Measurements from ENCODE around the gene DENND6B. TPM values are rescaled to one million over a fixed set of nuclear protein-coding genes. Genes with fewer than 3 reads are reported as not detected.

DENND6B gene
- total RNA-seq, 2 donors from 2014 or later = 2.2 TPM

- Mint-ChIP-seq H3K4me3 (no peak overlapping the region), H3K4me1 (ENCODE audit: low read depth in 2 of 2) (no peaks in the 10 kb centered on the region), H3K9me3 (no peaks in the 10 kb centered on the region), H3K36me3 (no peaks in the 10 kb centered on the region), H3K27ac (no peak overlapping the region), H3K27me3 (peaks cover 0 to 4% of the 10 kb centered on the region in 2 donors)
- DNase-seq (ENCODE audit: low spot score) (no peak), ATAC-seq (no peak)
These were observed 40.0 kb downstream of the DENND6B start for GRCh38 chr22:50286701-50287318.

GRCh38 chr22:50286275-50286674 is 40.5 kb downstream of the DENND6B start:
- DNase-seq (ENCODE audit: low spot score) = no peak
- Mint-ChIP-seq H3K27ac (no peak overlapping the region), H3K9me3 (no peaks in the 10 kb centered on the region), H3K36me3 (no peaks in the 10 kb centered on the region), H3K4me1 (ENCODE audit: low read depth in 2 of 2) (no peaks in the 10 kb centered on the region), H3K27me3 (no peaks in the 10 kb centered on the region), H3K4me3 (no peak overlapping the region)
- ATAC-seq = no peak

DNA sequence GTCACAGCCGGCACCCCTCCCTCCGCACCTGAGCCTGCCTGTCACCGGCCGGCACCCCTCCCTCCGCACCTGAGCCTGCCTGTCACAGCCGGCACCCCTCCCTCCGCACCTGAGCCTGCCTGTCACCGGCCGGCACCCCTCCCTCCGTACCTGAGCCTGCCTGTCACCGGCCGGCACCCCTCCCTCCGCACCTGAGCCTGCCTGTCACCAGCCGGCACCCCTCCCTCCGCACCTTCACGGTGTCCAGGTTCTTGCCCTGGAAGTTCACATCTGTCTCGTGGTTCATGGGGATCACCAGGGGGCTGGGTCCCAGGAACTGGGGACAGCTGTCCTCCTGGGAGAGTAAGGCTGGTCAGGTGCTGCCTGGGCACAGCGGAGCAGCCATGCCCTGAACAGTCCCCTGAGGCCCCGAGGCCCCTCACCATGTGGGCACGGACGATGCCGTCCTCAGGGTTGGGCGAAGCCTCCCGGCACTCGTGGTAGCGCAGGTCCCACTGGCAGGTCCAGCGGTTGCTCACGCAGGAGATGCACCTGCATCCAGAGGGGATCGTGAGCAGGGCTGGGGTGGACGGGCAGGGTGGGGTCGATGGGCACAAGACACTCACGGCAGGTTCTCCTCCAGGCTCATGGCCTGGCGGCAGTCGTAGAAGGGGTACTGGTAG is 41.1 kb downstream of the DENND6B start:
- no peak for ATAC-seq
- Mint-ChIP-seq H3K4me1 (ENCODE audit: low read depth in 2 of 2) (no peaks in the 10 kb centered on the region), H3K36me3 (no peaks in the 10 kb centered on the region), H3K9me3 (no peaks in the 10 kb centered on the region), H3K27ac (no peak overlapping the region), H3K27me3 (no peaks in the 10 kb centered on the region), H3K4me3 (no peak overlapping the region)
- DNase-seq (ENCODE audit: low spot score) = no peak

GRCh38 chr22:50284479-50284878 is 42.3 kb downstream of the DENND6B start:
- ATAC-seq (no peak), DNase-seq (ENCODE audit: low spot score) (no peak)
- Mint-ChIP-seq H3K4me1 (ENCODE audit: low read depth in 2 of 2) (no peaks in the 10 kb centered on the region), H3K9me3 (no peaks in the 10 kb centered on the region), H3K36me3 (no peaks in the 10 kb centered on the region), H3K27ac (no peak overlapping the region), H3K4me3 (no peak overlapping the region), H3K27me3 (no peaks in the 10 kb centered on the region)

- H3K4me1 Mint-ChIP-seq (ENCODE audit: low read depth in 2 of 2) = no peaks in the 10 kb centered on the region
- H3K9me3 Mint-ChIP-seq = no peaks in the 10 kb centered on the region
- no peak overlapping the region for H3K4me3 Mint-ChIP-seq
- ATAC-seq (no peak), DNase-seq (ENCODE audit: low spot score) (no peak)
- no peaks in the 10 kb centered on the region for H3K27me3 Mint-ChIP-seq
- no peaks in the 10 kb centered on the region for H3K36me3 Mint-ChIP-seq
- H3K27ac Mint-ChIP-seq = no peak overlapping the region
These were observed 43.0 kb downstream of the DENND6B start for GRCh38 chr22:50283821-50284220.

GRCh38 chr22:50282361-50283155 is 44.3 kb downstream of the DENND6B start:
- DNase-seq (ENCODE audit: low spot score) (no peak), ATAC-seq (no peak)
- Mint-ChIP-seq H3K4me3 (no peak overlapping the region), H3K27me3 (no peaks in the 10 kb centered on the region), H3K27ac (no peak overlapping the region), H3K4me1 (ENCODE audit: low read depth in 2 of 2) (no peaks in the 10 kb centered on the region), H3K36me3 (no peaks in the 10 kb centered on the region), H3K9me3 (no peaks in the 10 kb centered on the region)

DNA sequence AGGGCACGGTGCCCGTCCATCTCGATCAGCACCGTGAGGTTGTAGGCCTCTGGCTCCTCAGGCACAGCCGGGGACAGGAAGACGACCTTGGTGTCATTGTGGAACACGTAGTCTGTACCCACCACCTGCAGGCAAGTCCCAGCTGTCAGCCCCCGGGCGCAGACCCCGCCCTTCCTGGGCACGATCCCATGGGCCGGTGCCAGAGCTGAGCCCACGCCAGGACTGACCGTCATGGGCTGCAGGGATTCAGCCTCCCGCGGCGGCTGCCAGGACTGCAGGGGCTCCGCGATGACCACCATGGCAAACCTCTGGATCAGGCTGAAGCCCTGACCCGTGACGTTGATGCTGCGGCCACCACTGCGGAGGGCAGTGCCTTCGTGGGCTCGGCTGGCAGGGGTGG is 44.9 kb downstream of the DENND6B start:
- no peaks in the 10 kb centered on the region for H3K36me3 Mint-ChIP-seq
- no peaks in the 10 kb centered on the region for H3K9me3 Mint-ChIP-seq
- no peak overlapping the region for H3K27ac Mint-ChIP-seq
- DNase-seq (ENCODE audit: low spot score) (no peak), ATAC-seq (no peak)
- H3K4me3 Mint-ChIP-seq = no peak overlapping the region
- H3K4me1 Mint-ChIP-seq (ENCODE audit: low read depth in 2 of 2) = no peaks in the 10 kb centered on the region
- H3K27me3 Mint-ChIP-seq = no peaks in the 10 kb centered on the region

DNA sequence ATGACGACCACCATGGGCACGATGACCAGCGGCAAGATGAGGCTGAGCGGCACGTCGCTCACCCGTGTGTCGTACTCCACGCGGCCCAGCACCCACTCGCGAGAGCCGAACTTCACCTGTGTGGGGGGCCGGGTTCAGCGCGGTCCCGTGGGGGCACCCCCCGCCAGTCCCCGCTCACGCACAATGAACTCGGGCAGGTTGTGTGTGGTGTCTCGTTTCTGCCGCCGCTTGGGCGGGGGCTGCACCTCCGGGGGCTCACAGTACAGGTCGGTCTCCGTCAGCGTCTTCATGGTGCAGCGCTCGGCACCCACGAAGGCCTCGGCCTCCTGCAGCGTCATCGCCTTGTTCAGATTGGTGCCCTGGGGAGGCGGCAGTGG is 45.4 kb downstream of the DENND6B start:
- DNase-seq (ENCODE audit: low spot score) = no peak
- no peaks in the 10 kb centered on the region for H3K9me3 Mint-ChIP-seq

DNA sequence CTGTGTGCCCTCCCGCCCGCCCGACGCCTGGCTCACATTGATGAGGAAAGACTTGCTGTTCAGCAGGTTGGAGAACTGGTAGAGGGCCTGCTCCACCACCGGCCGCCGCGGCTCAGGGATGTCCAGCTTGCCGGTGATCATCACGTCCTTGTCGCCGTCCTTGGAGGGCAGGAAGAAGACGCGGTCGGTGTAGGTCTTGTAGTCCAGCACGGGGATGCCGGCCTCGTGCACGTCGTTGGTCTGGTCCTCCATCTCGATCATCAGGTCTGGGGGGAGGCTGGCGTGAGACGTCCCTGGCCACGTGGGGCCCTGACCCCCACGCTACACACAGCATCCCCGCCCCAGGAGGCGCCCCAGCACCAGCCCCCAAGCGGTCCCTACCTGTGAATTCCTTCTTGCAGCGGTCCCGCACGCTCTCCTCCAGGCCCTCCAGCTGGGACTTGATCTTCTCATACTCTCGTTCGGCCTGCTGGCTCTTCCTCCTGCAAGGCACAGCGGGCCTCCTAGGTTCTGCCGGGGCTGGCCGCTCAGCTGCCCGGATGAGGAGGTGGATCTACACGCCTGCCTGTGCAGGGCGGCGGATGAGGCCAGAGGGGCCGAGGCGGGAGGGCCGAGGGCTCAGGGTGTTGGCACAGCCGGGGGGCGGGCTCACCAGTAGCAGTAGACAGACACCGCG is 46.0 kb downstream of the DENND6B start:
- no peak overlapping the region for H3K27ac Mint-ChIP-seq
- DNase-seq (ENCODE audit: low spot score) = no peak
- H3K36me3 Mint-ChIP-seq = no peaks in the 10 kb centered on the region
- no peaks in the 10 kb centered on the region for H3K27me3 Mint-ChIP-seq
- ATAC-seq = no peak
- H3K4me3 Mint-ChIP-seq = no peak overlapping the region
- no peaks in the 10 kb centered on the region for H3K9me3 Mint-ChIP-seq
- H3K4me1 Mint-ChIP-seq (ENCODE audit: low read depth in 2 of 2) = no peaks in the 10 kb centered on the region

More for the DNA sequence above, 45.4 kb downstream of the DENND6B start:
- no peak for ATAC-seq
- Mint-ChIP-seq H3K36me3 (no peaks in the 10 kb centered on the region), H3K4me1 (ENCODE audit: low read depth in 2 of 2) (no peaks in the 10 kb centered on the region), H3K27ac (no peak overlapping the region), H3K4me3 (no peak overlapping the region), H3K27me3 (no peaks in the 10 kb centered on the region)

DNA sequence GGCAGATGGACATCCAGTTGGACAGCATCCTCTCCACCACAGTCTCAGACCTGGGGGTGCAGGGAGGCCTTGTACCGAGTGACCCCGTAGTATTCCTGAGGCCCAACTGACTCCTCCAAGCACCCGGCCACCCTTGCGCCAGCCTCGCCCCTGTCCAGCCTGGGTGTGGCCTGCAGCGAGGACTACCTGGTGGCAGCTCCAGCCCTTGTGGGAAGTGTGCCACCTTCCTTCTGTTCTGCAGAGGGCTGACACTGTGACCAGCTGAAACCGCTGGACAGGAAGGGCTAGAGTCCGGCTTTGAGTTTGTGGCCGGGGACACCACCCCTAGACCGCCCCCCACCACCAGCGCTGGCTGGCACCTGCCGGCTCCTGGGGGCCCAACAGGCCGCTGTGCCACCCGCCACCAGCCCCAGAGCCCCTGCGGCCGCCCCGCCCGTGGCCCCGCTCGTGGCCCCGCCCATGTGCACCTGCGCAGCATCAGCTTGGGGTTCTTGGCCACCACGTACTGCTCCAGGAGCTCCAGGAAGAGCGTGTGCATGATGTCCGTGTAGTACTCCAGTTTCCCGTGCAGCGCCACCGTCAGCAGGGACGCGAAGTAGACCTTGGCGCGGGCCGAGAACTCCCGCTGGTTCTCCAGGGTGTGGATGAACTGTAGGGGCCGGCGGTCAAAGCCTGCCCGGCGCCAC is 46.6 kb downstream of the DENND6B start:
- Mint-ChIP-seq H3K4me1 (ENCODE audit: low read depth in 2 of 2) (no peaks in the 10 kb centered on the region), H3K27me3 (no peaks in the 10 kb centered on the region), H3K9me3 (no peaks in the 10 kb centered on the region), H3K27ac (no peak overlapping the region), H3K4me3 (no peak overlapping the region), H3K36me3 (no peaks in the 10 kb centered on the region)
- DNase-seq (ENCODE audit: low spot score) = no peak
- ATAC-seq = no peak

DNA sequence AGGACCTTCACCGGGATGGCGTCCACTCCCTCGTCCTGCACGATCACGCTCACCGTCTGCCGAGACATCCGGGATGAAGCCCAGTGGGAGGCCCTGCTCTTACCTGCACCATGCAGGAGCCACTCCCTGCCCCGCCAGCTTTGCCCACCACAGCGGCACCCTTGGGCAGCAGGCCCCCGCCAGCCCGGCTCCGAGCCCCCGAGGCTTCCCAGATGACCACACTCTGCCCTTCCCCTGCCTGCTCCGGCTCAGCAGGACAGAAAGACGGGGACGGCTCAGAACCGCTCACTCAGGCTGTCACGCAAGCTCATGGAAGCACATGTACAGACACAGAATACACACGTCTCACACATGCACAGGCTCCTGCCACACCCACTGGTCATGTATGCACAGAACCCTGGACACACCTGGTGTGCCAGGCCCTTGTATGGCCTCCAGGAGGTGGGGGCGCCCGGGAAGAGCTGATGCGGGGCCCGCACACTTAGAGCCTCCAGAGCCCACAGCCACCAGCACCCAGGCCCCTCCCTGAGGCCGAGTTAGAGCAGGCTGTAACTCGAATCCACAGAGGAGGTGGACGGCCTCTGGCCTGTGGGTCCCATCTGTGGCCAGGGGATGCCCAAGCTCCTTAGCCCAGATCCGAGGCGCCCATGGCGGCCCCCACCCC is 47.7 kb downstream of the DENND6B start:
- H3K27me3 Mint-ChIP-seq = peaks cover 0 to under 1% of the 10 kb centered on the region in 2 donors
- no peak for DNase-seq (ENCODE audit: low spot score)
- no peak overlapping the region for H3K27ac Mint-ChIP-seq
- no peak overlapping the region for H3K4me3 Mint-ChIP-seq
- no peaks in the 10 kb centered on the region for H3K9me3 Mint-ChIP-seq
- H3K4me1 Mint-ChIP-seq (ENCODE audit: low read depth in 2 of 2) = no peaks in the 10 kb centered on the region
- no peaks in the 10 kb centered on the region for H3K36me3 Mint-ChIP-seq
- no peak for ATAC-seq

DNA sequence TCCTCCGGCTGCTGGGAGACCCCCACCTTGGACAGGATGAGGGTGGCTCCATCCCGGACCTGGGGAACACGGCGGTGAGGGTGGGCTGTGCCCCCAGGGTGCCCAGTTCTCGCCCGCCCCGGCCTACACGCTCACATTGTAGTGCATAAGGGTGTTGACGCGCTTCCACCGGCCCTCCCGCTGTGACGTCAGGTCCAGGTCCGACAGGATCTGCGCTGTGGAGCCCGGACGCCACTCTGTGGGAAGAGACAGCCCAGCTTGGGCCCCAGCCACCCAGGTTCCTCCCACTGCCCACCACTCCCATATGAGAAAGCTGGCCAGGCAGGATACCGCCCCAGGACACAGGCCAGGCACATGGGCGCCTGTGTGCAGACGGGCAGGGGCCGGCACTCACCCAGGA is 48.4 kb downstream of the DENND6B start:
- Mint-ChIP-seq H3K27me3 (peaks cover 0 to 2% of the 10 kb centered on the region in 2 donors), H3K4me1 (ENCODE audit: low read depth in 2 of 2) (no peaks in the 10 kb centered on the region), H3K4me3 (no peak overlapping the region), H3K36me3 (no peaks in the 10 kb centered on the region), H3K27ac (no peak overlapping the region), H3K9me3 (no peaks in the 10 kb centered on the region)
- ATAC-seq (no peak), DNase-seq (ENCODE audit: low spot score) (no peak)

- Mint-ChIP-seq H3K4me1 (ENCODE audit: low read depth in 2 of 2) (no peaks in the 10 kb centered on the region), H3K4me3 (no peak overlapping the region), H3K9me3 (no peaks in the 10 kb centered on the region), H3K27ac (no peak overlapping the region), H3K27me3 (peaks cover 0 to 2% of the 10 kb centered on the region in 2 donors), H3K36me3 (no peaks in the 10 kb centered on the region)
- no peak for DNase-seq (ENCODE audit: low spot score)
- no peak for ATAC-seq
These were observed 49.1 kb downstream of the DENND6B start for GRCh38 chr22:50277761-50278160.

Data from natural killer cell treated with Interleukin-12 subunit alpha and Interleukin-12 subunit beta and Interleukin-15 and Interleukin-18, amount 100 ng/mL, for 72 hours (primary cell).